ENCODE measurements around the gene CDC42BPB.

DNA sequence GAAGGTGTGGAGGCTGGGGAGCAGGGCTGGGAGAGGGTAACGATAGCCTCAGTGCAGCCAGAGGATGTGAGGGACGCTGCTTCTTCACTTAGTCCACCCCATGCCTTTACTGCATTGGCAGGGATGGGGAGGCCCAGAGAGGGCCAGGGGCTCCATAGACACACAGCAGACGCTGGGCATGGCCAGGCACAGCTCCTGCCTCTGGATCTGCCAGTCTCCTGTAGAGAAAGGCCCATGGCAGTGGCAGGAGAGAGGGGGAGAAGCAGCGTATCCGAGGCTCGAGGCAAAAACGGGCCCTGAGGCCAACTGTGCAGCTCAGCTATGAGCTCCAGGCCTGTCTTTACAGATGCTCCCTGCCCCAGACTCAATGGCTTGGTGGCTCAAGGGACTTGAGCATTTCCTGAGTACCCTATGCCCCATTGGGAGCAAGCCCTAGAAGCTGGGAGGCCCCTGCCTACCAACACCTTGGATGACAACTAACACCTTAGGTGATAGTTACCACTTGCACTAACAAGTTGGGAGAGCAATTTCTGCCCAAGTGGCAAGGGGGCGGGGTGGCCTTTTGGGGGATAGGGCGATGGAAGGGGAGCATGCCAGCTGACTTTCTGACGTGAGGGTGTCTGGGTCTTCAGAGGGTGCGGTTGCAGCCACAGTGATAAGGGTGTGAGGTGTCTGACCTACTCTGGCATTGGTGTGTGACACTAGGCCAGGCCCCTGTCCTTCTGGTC is 21.7 kb upstream of the CDC42BPB start:
- TF ChIP-seq EZH2phosphoT487 (IDR thresholded peaks at IDR 0.05; ENCODE audit: insufficient read depth, low read depth) (no peak), EZH2 (IDR thresholded peaks at IDR 0.05; ENCODE audit: insufficient read depth, poor library complexity, severe bottlenecking) (no peak)

Data from GM23248 (cell line).